BJ (cell line): Measurements from ENCODE around the gene PBX2. TPM values are rescaled to one million over a fixed set of nuclear protein-coding genes. Genes with fewer than 3 reads are reported as not detected.
"Not testable (repeated sequence)": the region's sequence is repeated elsewhere in the genome, so short reads cannot be mapped to it uniquely, and the experiment has no call there.

Experiments
- CTCF ChIA-PET: fragments of 350-600 bp; formaldehyde crosslinking; extraction: SDS; loops from one replicate; lab custom pipeline; 2021; ENCODE audit warnings: antibody characterized with exemption, inconsistent platforms; lab: Yijun Ruan, JAX
- POLR2A ChIA-PET: fragments of 300-600 bp; sonication (Branson Sonifier 250); formaldehyde crosslinking; extraction: SDS; loops from one replicate; lab custom pipeline; 2021; ENCODE audit warnings: antibody characterized with exemption; lab: Charles Lee
- DNase-seq: peaks from one replicate; pipeline ENCODE4 v3.0.0-alpha.2; 2011; ENCODE audit warnings: low read depth
- H3K27me3 ChIP-seq: 2 replicates; pipeline ENCODE4 v1.6.0; 2011; ENCODE audit warnings: low read length; ENCODE audit not compliant: control insufficient read depth, insufficient read depth
- H3K36me3 ChIP-seq: 2 replicates; pipeline ENCODE4 v1.5.1; 2011; ENCODE audit warnings: low read length; ENCODE audit not compliant: control insufficient read depth, insufficient read depth
- H3K4me3 ChIP-seq: 2 replicates; pipeline ENCODE4 v1.5.1; 2011; ENCODE audit warnings: low read depth, mild to moderate bottlenecking, control low read depth, low read length
- polyA plus RNA-seq: library from polyadenylated mRNA; depleted of rRNA; stranded (reverse); fragments of >200 nt; gene quantifications from 2 replicates; pipeline ENCODE4 v1.2.3, GENCODE V29; 2011
- TF ChIP-seq, protein P1 (sequence below): IDR thresholded peaks from 2 replicates; pipeline ENCODE4 v1.5.1; 2011; ENCODE audit warnings: low read depth, mild to moderate bottlenecking, control low read depth, inconsistent platforms, low read length, moderate library complexity; ENCODE audit not compliant: insufficient read depth

The PBX2 gene
- polyA plus RNA-seq, 1 experiment = 73.5 TPM

DNA sequence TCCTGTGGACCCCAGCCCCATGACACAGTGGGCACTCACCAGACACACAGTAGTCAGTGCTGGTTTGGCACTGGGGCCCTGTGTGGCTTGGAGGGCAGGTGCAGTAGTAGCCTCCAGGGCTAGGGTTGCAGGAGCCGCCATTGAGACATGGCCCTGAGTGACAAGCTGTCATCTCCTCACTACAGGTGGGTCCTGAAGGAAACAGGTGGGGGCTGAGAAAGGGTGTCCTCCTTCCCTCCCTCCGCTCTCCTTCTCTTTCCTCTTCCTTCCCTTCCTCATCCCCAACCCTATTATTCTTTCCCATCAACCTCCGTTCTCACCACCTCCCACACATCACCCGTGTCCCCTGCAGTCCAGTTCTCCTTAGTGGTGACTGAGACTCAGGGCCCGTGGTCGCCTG lies 23.6 kb upstream of the PBX2 start:
- Histone ChIP-seq H3K4me3 (no peak overlapping the region), H3K36me3 (no peaks in the 10 kb centered on the region), H3K27me3 (peaks cover 11% of the 10 kb centered on the region)
- TF ChIP-seq, protein P1, sequence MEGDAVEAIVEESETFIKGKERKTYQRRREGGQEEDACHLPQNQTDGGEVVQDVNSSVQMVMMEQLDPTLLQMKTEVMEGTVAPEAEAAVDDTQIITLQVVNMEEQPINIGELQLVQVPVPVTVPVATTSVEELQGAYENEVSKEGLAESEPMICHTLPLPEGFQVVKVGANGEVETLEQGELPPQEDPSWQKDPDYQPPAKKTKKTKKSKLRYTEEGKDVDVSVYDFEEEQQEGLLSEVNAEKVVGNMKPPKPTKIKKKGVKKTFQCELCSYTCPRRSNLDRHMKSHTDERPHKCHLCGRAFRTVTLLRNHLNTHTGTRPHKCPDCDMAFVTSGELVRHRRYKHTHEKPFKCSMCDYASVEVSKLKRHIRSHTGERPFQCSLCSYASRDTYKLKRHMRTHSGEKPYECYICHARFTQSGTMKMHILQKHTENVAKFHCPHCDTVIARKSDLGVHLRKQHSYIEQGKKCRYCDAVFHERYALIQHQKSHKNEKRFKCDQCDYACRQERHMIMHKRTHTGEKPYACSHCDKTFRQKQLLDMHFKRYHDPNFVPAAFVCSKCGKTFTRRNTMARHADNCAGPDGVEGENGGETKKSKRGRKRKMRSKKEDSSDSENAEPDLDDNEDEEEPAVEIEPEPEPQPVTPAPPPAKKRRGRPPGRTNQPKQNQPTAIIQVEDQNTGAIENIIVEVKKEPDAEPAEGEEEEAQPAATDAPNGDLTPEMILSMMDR = no peak
- ChIA-PET CTCF (no interaction called here), POLR2A (no interaction called here)
- no peak for DNase-seq

- no peaks in the 10 kb centered on the region for H3K36me3 ChIP-seq
- H3K4me3 ChIP-seq = no peak overlapping the region
- TF ChIP-seq, protein P1 = no peak
- no peak for DNase-seq
- ChIA-PET POLR2A (no interaction called here), CTCF (interaction anchor here (0.6 to 1.3 kb wide), 2 partner anchors 17 to 33 kb away, joined by 3 read pairs; no protein-coding TSS in a partner anchor)
- peaks cover 8% of the 10 kb centered on the region; the same call in 1 of the 2 replicates for H3K27me3 ChIP-seq
These were observed 22.2 kb upstream of the PBX2 start for GRCh38 chr6:32212076-32212760.

DNA sequence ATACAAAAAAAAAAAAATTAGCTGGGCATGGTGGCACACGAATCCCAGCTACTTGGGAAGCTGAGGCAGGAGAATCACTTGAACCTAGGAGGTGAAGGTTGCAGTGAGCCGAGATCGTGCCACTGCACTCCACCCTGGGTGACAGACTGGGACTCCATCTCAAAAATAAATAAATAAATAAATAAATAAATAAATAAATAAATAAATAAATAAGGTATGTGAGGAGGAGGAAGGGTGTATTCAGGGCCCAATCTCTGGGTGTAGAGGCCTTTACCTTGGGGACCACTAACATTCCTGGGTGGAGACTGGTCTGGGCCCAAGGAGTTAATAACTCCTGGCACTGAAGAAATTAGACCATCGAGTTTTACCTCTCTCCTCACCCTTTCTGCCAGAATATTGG lies 21.4 kb upstream of the PBX2 start:
- H3K27me3 ChIP-seq, DNase-seq, POLR2A ChIA-PET, H3K4me3 ChIP-seq, H3K36me3 ChIP-seq: not testable (repeated sequence)
- CTCF ChIA-PET = interaction anchor here (0.6 to 1.3 kb wide), 2 partner anchors 18 to 33 kb away, joined by 3 read pairs; no protein-coding TSS in a partner anchor

- ChIA-PET CTCF (no interaction called here), POLR2A (no interaction called here)
- TF ChIP-seq, protein P1 = no peak
- H3K27me3 ChIP-seq = 0 out of 2 replicates have a peak, but pooled peaks cover 4% of the 10 kb centered on the region
- H3K36me3 ChIP-seq = no peaks in the 10 kb centered on the region
- DNase-seq = no peak
- H3K4me3 ChIP-seq = no peak overlapping the region
These were observed 20.2 kb upstream of the PBX2 start for GRCh38 chr6:32210191-32210601.

DNA sequence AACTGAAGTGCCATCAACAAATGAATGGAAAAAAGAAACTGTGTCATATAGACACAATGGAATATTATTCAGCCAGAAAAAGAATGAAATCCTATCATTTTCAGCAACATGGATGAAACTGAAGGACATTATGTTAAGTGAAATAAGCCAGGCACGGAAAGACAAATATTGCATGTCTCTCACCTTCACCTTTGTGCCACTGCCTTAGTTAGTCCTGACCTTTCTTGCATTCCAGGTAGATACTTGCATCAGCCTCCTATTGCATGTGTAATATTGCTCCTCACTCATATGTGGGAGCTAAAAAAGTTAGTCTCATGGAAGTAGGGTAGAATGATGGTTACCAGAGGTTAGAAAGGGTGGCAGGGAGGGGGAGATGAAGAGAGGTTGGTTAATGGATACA lies 19.0 kb upstream of the PBX2 start:
- Histone ChIP-seq H3K4me3 (no peak overlapping the region), H3K27me3 (0 out of 2 replicates have a peak, but pooled peaks cover 4% of the 10 kb centered on the region), H3K36me3 (no peaks in the 10 kb centered on the region)
- CTCF ChIA-PET = no interaction called here
- no peak for DNase-seq
- TF ChIP-seq, protein P1 = no peak
- POLR2A ChIA-PET = no interaction called here
